A549 (cell line): ENCODE results near the gene COX10. TPM values are rescaled to one million over a fixed set of nuclear protein-coding genes. Genes with fewer than 3 reads are reported as not detected.

Source experiments
- ATAC-seq, 2 experiments: fragments of 200-7000 bp in 1 of 2; fragments of >200 bp in 1 of 2; cut with Nextera tagmentation in 1 of 2; cut with Tn5 transposase in 1 of 2; 3 replicates each; pipeline versions ENCODE4 v1.8.0 to v1.9.1; 2018 to 2020; ENCODE audit warnings: mild to moderate bottlenecking in 1 of 2, moderate library complexity in 1 of 2
- CTCF ChIA-PET: fragments of 300-600 bp; sonication (Branson Sonifier 250); formaldehyde crosslinking; extraction: SDS; loops from one replicate; lab custom pipeline; 2021; ENCODE audit warnings: antibody characterized with exemption, inconsistent platforms; lab: Yijun Ruan, JAX
- POLR2A ChIA-PET: fragments of 350-600 bp; formaldehyde crosslinking; extraction: SDS; loops from one replicate; lab custom pipeline; 2021; ENCODE audit warnings: antibody characterized with exemption, inconsistent platforms; lab: Yijun Ruan, JAX
- DNase-seq, 2 experiments: peaks; one replicate each; pipeline versions ENCODE4 v3.0.0 to v3.0.0-alpha.2; 2011 to 2016; ENCODE audit warnings: low read depth in 1 of 2, low spot score in 1 of 2
- FAIRE-seq: peaks from 2 replicates; lab custom pipeline; 2011; peaks lifted over from hg19 to GRCh38; lab: Jason Lieb, UNC
- H3K27ac ChIP-seq, 2 experiments: fragments of >200 bp; sonication (Bioruptor Twin); formaldehyde crosslinking; 3 replicates each; pipeline ENCODE4 v1.5.1; 2016 to 2017
- H3K4me1 ChIP-seq: fragments of >200 bp; sonication (Bioruptor Twin); formaldehyde crosslinking; 3 replicates; pipeline ENCODE4 v1.6.1; 2016
- H3K4me2 ChIP-seq: fragments of >200 bp; sonication (Bioruptor Twin); formaldehyde crosslinking; 3 replicates; pipeline ENCODE4 v1.6.1; 2016
- H3K4me3 ChIP-seq: fragments of >200 bp; sonication (Bioruptor Twin); formaldehyde crosslinking; 3 replicates; pipeline ENCODE4 v1.5.1; 2016
- H3K9me3 ChIP-seq: fragments of >200 bp; sonication (Bioruptor Twin); formaldehyde crosslinking; 3 replicates; pipeline ENCODE4 v1.6.1; 2016
- ATOH8 ChIP-seq: fragments of 250-450 bp; sonication (Bioruptor Pico); IDR thresholded peaks from 2 replicates; pipeline ENCODE4 v1.5.0; 2020; ENCODE audit warnings: low read depth, mild to moderate bottlenecking, moderate library complexity
- E2F6 ChIP-seq: IDR thresholded peaks from 2 replicates; pipeline ENCODE4 v1.6.1; 2012; ENCODE audit warnings: low read depth, borderline replicate concordance
- EP300 ChIP-seq, 2 experiments: fragments of >200 bp; sonication (Bioruptor Twin); formaldehyde crosslinking; IDR thresholded peaks; 2 replicates in 1 of 2; 3 replicates in 1 of 2; pipeline ENCODE4 v1.6.1; 2016 to 2017
- HDAC2 ChIP-seq: fragments of 200-600 bp; sonication (generic); IDR thresholded peaks from 2 replicates; pipeline ENCODE4 v1.6.1; 2016
- HOXB5 ChIP-seq: fragments of 250-450 bp; sonication (Bioruptor Pico); IDR thresholded peaks from 2 replicates; pipeline ENCODE4 v1.5.0; 2020; ENCODE audit warnings: mild to moderate bottlenecking, moderate library complexity
- JUN ChIP-seq, 2 experiments: fragments of >200 bp; sonication (Bioruptor Twin); formaldehyde crosslinking; IDR thresholded peaks; 2 replicates in 1 of 2; 3 replicates in 1 of 2; pipeline ENCODE4 v1.6.1; 2016 to 2017
- JUNB ChIP-seq: fragments of >200 bp; sonication (Bioruptor Twin); formaldehyde crosslinking; IDR thresholded peaks from 2 replicates; pipeline ENCODE4 v1.6.1; 2016
- NFE2L2 ChIP-seq: fragments of 150-350 bp; conservative IDR thresholded peaks from 2 replicates; pipeline ENCODE4 v1.6.1; 2014; ENCODE audit warnings: low read length
- NR3C1 ChIP-seq: fragments of >200 bp; sonication (Bioruptor Twin); formaldehyde crosslinking; IDR thresholded peaks from 3 replicates; pipeline ENCODE4 v1.6.1; 2017
- RAD21 ChIP-seq, 2 experiments: fragments of >200 bp in 1 of 2; sonication (Bioruptor Twin) in 1 of 2; formaldehyde crosslinking in 1 of 2; IDR thresholded peaks in 1 of 2; conservative IDR thresholded peaks in 1 of 2; 2 replicates in 1 of 2; 3 replicates in 1 of 2; pipeline ENCODE4 v1.6.1; 2012 to 2018; ENCODE audit warnings: inconsistent platforms in 1 of 2
- RCOR1 ChIP-seq: fragments of 150-350 bp; IDR thresholded peaks from 2 replicates; pipeline ENCODE4 v1.6.1; 2014; ENCODE audit warnings: antibody characterized with exemption, low read length, low read depth
- RNF2 ChIP-seq: fragments of 200-600 bp; sonication (generic); IDR thresholded peaks from 2 replicates; pipeline ENCODE4 v1.6.1; 2016; ENCODE audit warnings: low read depth, mild to moderate bottlenecking, antibody characterized with exemption, moderate library complexity, borderline replicate concordance
- SMC3 ChIP-seq: fragments of >200 bp; sonication (Bioruptor Twin); formaldehyde crosslinking; IDR thresholded peaks from 3 replicates; pipeline ENCODE4 v1.6.1; 2018; ENCODE audit warnings: inconsistent platforms
- TFCP2L1 ChIP-seq: fragments of 250-450 bp; sonication (Bioruptor Pico); IDR thresholded peaks from 2 replicates; pipeline ENCODE4 v1.5.0; 2021; ENCODE audit warnings: mild to moderate bottlenecking
- ZFP36 ChIP-seq: fragments of 450-650 bp; IDR thresholded peaks from 2 replicates; pipeline ENCODE4 v1.6.1; 2014; ENCODE audit warnings: borderline replicate concordance; ENCODE audit not compliant: partially characterized antibody
- ZSCAN20 ChIP-seq: fragments of 250-450 bp; sonication (Bioruptor Pico); IDR thresholded peaks from 2 replicates; pipeline ENCODE4 v1.8.0; 2022; ENCODE audit warnings: mild to moderate bottlenecking, moderate library complexity
- WGBS: methylation state at CpG from one replicate; pipeline ENCODE4 v1.1.6; 2017; ENCODE audit errors: missing lambda C conversion rate; 5-methylcytosine and 5-hydroxymethylcytosine counted together
- polyA plus RNA-seq, 4 experiments: library from polyadenylated mRNA; depleted of rRNA in 3 of 4; stranded (reverse); fragments of >200 nt; fragmentation: RNase III in 1 of 4; extraction: RNeasy Plus Mini Kit Qiagen cat#74134 plus additional on column Dnase treatment in 1 of 4; gene quantifications; 2 replicates in 3 of 4; 3 replicates in 1 of 4; pipeline ENCODE4 v1.2.3, GENCODE V29; 2011 to 2017
- TF ChIP-seq, protein P1 (sequence below): fragments of 200-600 bp; sonication (generic); IDR thresholded peaks from 2 replicates; pipeline ENCODE4 v1.6.1; 2016; ENCODE audit warnings: antibody characterized with exemption, mild to moderate bottlenecking, moderate library complexity
- TF ChIP-seq, protein P2 (sequence below): IDR thresholded peaks from 2 replicates; pipeline ENCODE4 v1.6.1; 2012

The COX10 gene
- polyA plus RNA-seq, 2 of the 4 experiments (the other 2 are of a cell fraction) = 15.1 to 25.8 TPM

GRCh38 chr17:14150619-14151018 lies 81.3 kb downstream of the COX10 start (continued):
- TF ChIP-seq ATOH8 (CRISPR knock-in tag) = no peak
- TF ChIP-seq, protein P1, sequence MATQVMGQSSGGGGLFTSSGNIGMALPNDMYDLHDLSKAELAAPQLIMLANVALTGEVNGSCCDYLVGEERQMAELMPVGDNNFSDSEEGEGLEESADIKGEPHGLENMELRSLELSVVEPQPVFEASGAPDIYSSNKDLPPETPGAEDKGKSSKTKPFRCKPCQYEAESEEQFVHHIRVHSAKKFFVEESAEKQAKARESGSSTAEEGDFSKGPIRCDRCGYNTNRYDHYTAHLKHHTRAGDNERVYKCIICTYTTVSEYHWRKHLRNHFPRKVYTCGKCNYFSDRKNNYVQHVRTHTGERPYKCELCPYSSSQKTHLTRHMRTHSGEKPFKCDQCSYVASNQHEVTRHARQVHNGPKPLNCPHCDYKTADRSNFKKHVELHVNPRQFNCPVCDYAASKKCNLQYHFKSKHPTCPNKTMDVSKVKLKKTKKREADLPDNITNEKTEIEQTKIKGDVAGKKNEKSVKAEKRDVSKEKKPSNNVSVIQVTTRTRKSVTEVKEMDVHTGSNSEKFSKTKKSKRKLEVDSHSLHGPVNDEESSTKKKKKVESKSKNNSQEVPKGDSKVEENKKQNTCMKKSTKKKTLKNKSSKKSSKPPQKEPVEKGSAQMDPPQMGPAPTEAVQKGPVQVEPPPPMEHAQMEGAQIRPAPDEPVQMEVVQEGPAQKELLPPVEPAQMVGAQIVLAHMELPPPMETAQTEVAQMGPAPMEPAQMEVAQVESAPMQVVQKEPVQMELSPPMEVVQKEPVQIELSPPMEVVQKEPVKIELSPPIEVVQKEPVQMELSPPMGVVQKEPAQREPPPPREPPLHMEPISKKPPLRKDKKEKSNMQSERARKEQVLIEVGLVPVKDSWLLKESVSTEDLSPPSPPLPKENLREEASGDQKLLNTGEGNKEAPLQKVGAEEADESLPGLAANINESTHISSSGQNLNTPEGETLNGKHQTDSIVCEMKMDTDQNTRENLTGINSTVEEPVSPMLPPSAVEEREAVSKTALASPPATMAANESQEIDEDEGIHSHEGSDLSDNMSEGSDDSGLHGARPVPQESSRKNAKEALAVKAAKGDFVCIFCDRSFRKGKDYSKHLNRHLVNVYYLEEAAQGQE = no peak

- no peaks in the 10 kb centered on the region for H3K9me3 ChIP-seq
- no peak overlapping the region for H3K4me2 ChIP-seq
- DNase-seq (no peak), FAIRE-seq (no peak), ATAC-seq (no peak)
- CTCF ChIA-PET = no interaction called here
- TF ChIP-seq HDAC2 = no peak
- TF ChIP-seq, protein P2, sequence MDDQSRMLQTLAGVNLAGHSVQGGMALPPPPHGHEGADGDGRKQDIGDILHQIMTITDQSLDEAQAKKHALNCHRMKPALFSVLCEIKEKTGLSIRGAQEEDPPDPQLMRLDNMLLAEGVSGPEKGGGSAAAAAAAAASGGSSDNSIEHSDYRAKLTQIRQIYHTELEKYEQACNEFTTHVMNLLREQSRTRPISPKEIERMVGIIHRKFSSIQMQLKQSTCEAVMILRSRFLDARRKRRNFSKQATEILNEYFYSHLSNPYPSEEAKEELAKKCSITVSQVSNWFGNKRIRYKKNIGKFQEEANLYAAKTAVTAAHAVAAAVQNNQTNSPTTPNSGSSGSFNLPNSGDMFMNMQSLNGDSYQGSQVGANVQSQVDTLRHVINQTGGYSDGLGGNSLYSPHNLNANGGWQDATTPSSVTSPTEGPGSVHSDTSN = no peak
- TF ChIP-seq TFCP2L1 (CRISPR knock-in tag) = no peak
- no peak for TF ChIP-seq EP300 (IDR thresholded peaks at IDR 0.05)
- no peak for TF ChIP-seq HOXB5 (CRISPR knock-in tag)
- TF ChIP-seq RAD21 (conservative IDR thresholded peaks at IDR 0.05 in 1 of 2, IDR thresholded peaks at IDR 0.05 in 1 of 2) = no peak
- TF ChIP-seq ZSCAN20 (CRISPR knock-in tag) = no peak
- TF ChIP-seq SMC3 = no peak
- TF ChIP-seq JUNB = no peak
- no peak for TF ChIP-seq E2F6
- no peak for TF ChIP-seq NFE2L2
- no peak for TF ChIP-seq RCOR1
- no peak for TF ChIP-seq ZFP36
- no peak for TF ChIP-seq JUN (IDR thresholded peaks at IDR 0.05)
- TF ChIP-seq, protein P1 = no peak
- no peak for TF ChIP-seq NR3C1
- TF ChIP-seq RNF2 = no peak
- H3K27ac ChIP-seq = no peak overlapping the region
- POLR2A ChIA-PET = no interaction called here
- WGBS = 96% methylated on average over 4 of the region's 4 CpGs
- no peak overlapping the region for H3K4me3 ChIP-seq
- H3K4me1 ChIP-seq = no peaks in the 10 kb centered on the region
Observed at GRCh38 chr17:14152721-14153120, 83.4 kb downstream of the COX10 start.
